OCI-M2 (cell line): ENCODE data around the gene ZNF232.
"Not testable (repeated sequence)": the region's sequence is repeated elsewhere in the genome, so short reads cannot be mapped to it uniquely, and the experiment has no call there.

ENCODE experiments used
- DNase-seq: peaks from one replicate; lab custom pipeline; 2025; ENCODE audit not compliant: unreplicated experiment; lab: John Stamatoyannopoulos, UW

ZNF232 gene

DNA sequence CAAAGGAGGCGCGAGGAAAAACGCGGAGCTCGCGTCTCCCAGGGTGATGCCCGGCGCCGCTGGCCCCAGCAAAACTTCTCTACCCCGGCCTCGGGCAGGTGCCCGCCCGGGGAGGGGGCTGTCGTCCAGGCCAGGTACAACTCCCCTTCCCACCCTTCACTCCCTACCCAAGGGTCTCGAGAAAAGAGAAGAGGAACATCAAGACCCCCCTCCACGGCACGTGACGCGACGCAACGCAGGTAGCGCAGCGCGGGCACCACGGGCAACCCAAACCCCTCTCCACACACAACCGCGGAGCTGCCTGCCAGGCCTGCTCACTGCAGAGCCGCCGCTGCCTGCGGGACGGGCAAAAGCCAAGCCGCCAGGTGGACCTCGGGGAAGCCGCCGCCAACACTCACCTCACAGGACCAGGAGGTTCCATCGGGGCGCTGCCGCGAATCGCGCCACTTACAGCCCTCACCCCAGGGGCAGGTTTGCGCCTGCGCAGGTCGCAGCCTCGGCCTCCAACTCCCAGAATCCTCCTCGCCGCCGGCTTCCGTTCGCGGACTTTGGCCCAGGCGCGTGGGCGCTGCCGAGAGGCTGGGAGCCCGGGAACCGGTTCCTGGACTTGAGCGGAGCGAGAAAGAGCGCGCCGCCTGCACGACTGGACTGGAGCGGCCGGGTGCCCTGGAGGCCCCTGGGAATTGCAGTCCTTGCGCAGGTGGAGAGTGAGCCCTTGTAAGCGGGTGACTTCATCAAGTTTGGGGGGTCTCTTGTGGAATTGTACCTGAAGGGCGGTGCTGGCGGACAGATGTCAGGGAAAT, at the start of gene ZNF232:
Gene ZNF232, minus strand, starts transcription at position 477 of the 803 bp plus-strand sequence. Its CDS starts 56 bp downstream, at position 421.
- DNase-seq: peak; percentile 58

DNA sequence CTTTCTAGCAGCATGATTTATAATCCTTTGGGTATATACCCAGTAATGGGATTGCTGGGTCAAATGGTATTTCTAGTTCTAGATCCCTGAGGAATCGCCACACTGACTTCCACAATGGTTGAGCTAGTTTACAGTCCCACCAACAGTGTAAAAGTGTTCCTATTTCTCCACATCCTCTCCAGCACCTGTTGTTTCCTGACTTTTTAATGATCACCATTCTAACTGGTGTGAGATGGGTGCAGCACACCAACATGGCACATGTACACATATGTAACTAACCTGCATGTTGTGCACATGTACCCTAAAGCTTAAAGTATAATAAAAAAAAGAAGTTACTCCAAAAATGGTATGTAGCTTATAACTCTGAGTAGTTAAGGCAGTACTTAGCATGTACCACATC, 49.0 kb upstream of the ZNF232 start:
- not testable (repeated sequence) for DNase-seq

DNA sequence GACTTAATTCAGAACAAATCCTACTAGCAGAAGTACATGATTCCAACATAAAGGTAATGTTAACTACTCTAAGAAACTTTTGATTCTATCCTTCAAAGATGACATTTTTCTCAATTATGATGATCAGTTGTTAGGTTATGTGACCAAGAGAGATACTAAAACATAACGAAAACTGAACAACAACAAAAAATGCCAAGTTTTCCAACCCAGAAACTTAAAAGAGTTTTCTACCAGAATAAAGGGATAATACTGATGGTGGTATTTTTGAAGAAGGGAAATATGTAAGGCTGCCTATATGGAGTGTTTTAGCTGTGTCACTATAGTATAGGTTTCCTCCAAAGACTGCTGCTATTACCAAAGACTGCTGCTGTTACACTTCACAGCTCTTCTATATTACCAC, 34.4 kb upstream of the ZNF232 start:
- DNase-seq: not testable (repeated sequence)

DNA sequence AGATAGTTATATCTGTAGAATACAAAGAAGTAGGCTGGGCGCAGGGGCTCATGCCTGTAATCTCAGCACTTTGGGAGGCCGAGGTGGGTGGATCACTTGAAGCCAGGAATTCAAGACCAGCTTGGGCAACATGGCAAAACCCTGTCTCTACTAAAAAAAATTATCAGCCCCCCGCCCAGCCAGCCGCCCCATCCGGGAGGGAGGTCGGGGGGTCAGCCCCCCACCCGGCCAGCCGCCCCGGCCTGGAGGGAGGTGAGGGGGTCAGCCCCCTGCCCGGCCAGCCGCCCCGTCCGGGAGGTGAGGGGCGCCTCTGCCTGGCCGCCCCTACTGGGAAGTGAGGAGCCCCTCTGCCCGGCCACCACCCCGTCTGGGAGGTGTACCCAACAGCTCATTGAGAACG, 31.2 kb upstream of the ZNF232 start:
- not testable (repeated sequence) for DNase-seq

DNA sequence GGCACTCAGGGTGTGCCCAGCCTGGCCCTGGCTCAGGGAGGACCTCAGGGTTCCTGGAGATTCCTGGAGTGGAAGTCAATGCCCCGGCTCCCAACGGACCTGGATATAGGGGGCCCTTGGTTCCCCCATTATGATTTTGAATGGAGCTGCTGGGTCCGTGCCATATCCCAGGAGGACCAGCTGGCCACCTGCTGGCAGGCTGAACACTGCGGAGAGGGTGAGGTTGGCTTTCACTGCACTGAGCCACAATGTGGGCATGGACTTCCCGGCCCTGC, 27.7 kb upstream of the ZNF232 start:
- DNase-seq: no peak

DNA sequence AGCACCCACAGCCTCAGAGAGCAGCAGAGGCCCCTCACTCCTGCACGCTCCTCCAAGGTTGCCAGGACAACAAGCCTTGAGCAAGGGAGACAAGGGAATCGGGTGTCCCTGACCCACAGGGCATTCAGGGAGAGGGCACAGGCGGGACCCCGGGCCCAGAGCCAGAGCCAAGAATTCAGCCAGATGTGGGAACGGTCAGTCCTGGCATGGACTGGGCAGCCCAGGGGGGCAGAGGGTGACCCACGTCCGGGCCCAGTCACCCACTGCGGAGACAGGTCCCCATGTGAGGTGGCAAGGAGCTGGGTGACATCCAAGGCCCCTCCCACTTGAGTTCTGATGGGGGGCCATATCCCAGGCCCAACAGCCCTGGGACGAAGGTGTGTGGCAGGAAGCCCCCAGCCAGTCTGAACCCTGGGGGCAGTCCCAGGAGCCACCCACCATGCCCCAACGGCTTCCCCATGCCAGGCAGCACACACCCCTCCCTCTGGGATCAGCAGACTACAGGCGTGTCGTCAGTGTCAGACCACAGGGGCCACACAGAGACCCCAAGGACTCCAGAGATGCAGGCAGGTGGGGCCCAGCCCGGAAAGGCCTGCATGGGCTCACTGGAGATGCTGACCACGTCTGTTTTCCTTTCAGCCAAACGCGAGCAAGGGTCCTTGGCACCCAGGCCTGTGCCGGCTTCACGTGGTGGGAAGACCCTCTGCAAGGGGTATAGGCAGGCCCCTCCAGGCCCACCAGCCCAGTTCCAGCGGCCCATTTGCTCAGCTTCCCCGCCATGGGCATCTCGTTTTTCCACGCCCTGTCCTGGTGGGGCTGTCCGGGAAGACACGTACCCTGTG, 27.2 kb upstream of the ZNF232 start:
- DNase-seq: no peak

DNA sequence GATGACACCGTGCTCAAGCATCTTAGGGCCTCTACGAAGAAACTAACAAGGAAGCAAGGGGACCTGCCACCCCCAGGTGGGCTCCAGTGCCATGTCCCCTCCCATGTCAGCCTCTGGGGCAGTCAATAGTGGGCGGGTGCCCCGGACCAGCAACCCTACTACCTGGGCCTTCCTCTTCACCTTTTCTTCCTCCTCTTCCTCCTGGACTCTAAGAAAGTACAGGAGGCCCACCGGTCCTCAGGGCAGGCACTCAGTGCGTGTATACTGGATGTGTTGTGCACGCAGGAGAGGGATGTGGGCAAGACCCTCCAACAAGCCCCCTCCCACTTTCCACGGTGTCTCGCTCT, 26.5 kb upstream of the ZNF232 start:
- not testable (repeated sequence) for DNase-seq

DNA sequence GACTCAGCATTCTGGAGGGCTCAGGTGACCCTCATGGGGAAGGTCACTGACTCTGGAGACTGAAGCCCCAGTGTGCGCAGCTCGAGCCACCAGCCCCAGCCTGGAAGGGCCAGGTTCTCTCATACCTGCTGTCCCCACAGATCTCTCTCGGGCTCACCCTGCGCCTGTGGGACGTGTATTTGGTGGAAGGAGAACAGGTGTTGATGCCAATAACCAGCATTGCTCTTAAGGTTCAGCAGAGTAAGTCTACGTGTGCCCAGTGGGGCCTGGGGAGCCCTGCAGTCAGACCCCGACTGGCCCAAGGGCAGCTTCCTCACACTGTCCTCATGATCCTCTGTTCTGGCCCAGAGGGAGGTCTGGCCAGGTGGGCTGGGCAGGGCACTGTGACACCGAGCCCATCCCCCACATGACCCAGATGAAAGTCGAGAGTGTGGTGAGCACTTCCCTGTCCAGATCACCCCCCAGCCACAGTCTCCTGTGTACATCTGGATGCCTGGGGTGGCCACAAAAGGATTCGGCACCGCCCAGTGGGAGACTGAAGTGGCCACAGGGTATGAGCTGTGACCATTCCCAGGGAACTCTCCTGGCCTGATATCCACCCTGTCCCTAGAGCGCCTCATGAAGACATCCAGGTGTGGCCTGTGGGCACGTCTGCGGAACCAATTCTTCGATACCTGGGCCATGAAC, 26.0 kb upstream of the ZNF232 start:
- DNase-seq: not testable (repeated sequence)

DNA sequence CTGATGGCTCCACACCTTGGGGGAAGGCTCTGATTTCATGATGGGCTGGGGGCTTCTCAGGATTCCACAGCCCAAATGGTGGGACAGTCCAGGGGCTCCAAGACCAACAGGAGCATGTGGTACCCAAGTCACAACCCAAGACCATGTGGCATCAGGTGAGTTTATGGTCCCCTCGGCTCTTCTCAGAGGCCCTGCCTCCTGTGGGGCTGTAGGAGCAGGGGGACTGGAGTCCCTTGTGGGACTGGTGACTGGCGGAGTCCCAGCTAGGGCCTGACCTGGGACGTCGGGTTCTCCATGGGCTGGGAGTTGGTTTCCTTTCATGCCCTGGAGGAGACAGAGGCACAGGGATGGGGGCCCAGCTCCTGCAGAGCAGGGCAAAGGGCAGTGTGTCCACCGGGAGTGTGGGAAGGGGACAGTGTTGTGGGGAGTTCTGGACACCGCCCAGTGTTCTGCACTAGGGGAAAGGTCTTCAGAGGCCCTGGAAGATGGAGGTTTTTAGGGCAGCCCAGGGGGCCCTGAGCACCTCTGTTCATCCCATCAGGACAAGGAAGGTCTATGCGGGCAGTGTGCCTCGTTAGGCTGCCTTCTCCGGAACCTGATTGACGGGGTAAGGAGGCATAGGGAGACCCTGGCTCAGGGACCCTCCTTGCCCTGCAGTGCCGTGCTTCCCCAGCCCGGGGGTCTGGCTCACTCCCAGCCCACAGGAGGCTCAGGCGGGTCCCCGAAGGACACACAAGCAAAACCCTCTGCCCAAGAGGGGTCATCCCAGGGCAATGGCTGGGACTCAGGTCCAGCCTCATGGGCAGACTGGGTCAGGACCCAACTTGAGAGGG, 25.1 kb upstream of the ZNF232 start:
- DNase-seq: not testable (repeated sequence)

DNA sequence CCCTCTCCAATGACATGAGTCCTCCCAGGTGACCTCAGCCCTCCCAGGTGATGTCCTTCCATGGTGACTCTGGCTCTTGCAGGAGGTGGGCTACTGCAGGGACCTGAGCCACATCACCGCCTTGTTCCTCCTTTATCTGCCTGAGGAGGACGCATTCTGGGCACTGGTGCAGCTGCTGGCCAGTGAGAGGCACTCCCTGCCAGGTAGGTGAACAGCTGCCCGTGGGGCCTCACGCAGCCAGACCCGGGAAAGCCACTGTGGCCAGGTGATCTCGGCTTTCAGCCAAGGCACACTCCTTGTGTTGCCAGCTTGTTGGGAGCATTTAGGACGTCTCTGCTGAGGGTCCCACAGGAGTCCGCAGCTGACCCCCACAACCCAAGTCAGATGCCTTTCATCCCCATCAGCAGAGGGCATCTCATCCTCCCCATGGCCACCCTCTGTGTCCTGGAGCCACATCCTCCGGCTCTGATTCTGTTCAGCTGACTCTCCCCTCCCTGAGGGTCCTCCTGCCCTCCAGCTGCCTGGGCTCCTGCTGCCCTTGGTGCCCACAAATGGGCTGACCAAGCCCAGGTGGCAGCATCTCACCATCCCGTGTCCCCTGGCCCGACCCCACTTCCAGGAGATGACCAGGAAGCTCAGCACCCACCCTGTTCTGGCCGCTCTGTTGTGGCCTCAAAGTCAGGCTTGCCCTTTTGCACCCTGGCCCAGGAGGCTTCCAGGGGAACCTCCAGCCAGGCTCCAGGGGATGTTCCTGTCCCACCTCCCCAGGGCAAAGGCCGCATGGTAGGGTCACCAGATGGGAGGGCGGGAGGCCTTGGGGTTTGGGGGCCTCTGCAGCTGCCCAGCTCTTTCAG, 24.3 kb upstream of the ZNF232 start:
- DNase-seq: no peak

DNA sequence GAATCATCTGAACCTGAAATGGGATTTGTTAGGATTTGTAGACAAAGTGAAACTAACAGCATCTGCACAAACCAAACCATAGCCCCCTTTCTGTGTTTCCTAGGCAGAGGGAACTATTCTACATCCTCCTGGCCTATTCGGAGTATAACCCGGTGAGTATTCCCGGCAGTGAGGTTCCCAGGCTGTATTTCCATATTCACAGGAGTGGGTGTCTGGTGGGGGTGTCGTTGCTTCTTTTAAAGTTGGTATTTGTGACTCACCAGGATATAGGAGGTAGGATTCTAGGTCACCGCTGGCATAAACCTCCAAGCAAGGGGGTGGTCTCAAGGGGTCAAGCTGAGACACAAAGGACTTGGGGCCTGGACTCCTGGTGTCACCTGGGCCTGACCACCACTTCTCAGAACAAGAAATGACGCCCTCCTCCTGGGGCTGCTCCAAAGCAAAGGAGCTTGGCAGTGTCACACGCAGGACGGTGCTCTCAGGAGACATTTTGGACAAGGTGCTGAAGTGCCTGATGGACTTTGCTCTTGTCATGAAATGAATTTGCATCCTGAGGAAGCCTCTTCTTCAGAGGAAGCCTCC, 23.5 kb upstream of the ZNF232 start:
- not testable (repeated sequence) for DNase-seq

DNA sequence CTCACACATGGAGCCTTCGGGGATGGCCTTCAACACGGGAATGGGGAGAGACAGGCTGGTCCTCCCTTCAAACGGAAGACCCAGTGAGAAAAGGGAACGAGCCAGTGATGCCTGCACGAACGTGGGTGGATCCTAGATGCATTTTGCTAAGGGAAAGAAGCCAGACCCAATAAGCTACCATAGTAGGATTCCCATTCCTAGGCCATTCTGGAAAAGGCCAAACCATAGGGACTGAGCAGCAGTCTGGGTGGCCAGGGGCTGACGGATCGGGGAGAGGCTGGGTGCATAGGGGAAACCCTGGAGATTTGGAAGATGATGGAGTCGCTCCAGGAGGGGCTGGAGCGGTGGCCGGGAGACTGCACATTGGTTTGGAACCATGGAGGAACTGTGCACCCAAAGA, 22.9 kb upstream of the ZNF232 start:
- DNase-seq: not testable (repeated sequence)

DNA sequence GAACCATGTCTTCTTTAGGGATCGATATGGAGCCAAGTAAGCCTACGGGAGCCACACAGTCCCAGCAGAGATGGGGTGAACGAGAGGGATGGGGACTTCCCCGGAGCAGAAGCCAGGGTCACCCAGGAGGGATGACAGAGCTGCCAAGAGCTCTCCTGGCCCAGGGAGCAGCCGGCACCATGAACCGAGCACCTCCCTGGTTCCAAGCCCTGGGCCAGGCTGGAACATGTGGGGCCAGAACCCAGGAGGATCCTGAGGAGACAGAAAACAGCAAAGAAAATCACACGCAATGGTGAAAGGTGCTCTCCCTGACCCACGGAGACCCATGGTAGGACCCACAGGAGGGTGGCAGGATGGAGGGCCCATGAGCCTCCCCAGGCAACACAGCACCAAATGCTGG, 22.3 kb upstream of the ZNF232 start:
- DNase-seq: not testable (repeated sequence)

DNA sequence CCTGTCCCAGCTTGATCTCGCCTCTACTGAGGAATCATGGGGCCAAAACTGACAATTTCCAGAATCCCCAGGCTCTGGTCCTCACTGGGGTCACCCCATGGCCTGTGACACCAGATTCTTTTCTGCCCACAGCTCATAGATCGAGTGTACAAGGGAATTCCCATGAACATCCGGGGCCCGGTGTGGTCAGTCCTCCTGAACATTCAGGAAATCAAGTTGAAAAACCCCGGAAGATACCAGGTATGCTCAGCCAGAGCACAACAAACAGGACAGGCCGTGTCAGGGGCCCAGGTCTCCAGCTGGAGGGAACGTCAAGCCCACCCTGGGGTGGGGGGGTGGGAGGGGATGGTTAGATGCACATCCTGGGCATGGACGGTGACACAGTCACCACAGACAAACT, 21.6 kb upstream of the ZNF232 start:
- DNase-seq: no peak

DNA sequence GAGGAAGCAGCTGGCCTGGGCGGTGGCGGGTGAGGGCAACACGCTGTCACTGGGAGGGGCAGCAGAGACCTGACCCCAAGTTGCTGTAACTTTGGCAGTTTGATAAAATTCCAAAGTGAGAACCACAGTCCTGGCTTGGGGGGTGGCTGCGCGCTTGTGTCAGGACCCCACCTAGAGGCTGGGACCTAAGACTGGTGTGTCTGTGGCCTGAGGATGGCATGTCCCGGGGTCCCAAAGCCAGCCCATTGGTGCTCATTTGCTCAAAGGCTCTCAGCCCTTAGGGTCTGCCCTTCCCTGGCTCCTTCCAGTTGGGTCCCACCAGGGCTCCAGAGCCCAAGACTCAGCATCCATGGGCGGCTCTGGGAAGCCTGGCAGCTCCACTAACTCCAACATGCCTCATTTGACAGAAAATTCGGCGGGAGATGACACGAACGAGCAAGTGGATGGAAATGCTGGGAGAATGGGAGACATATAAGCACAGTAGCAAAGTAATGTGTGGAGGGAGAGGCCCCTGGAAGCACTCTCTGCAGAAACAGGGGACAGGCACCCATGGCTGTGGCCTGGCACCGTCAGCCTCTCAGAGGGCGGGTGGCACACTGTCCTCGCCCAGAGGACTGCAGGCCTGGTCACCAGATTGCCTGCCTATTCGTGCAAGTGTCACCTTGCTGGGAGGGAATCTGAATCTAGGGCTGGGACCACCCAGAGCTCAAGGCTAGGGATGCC, 21.0 kb upstream of the ZNF232 start:
- not testable (repeated sequence) for DNase-seq

DNA sequence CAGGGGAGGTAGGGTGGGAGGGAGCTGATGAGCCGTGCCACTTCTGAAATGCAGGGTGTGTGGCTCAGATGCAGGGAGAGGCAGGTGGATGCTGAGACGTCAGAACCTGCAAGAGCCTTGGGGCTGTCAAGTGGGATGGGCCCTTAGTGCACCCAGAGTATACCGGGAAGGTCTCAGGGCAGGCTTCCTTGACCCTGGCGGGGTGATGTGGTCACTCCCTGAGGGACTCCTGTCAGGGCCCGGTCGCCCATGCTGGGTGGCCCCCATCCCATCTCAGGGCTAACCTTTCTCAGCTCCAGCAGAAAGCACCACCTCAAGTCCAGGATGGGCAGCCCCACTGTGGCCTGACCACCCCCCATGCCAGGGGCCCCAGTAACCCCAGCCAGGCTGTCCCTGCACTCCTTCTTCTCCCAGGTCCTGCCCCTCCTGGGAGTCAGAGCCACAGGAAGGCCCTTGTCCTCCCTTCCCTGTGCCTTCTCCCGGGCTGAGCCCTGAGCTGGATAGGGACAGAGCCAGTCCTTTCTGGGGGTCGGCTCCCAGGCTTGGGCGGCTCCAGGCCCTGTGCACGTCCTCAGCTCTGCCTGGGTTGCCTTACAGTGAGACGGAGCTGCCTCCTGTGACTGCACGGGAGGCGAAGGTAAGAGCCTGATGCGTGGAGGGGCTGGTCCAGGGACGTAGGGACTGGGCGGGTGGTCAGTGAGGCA, 20.3 kb upstream of the ZNF232 start:
- not testable (repeated sequence) for DNase-seq

DNA sequence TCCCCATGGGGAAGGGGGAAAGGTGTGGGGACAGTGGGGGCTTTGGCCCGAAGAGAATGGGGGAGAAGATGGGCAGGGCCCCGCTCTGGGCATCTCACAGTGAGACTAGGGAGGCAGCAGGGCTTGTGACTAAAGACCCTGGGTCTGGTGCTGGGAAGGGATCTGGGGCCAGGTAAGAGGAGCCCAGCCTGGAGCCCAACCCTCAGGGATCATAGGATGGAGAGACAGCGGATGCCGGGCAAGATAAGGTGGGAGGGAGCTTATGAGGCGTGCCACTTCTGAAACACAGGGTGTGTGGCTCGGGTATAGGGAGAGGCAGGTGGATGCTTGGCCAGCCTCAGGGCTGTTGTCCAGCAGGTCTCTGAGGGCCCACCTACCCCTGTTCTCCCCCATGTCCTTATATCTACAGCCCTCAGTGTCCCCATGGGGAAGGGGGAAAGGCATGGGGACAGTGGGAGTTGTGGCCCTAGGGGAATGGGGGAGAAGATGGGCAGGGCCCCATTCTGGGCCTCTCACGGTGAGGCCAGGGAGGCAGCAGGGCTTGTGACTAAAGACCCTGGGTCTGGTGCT, 19.6 kb upstream of the ZNF232 start:
- no peak for DNase-seq

DNA sequence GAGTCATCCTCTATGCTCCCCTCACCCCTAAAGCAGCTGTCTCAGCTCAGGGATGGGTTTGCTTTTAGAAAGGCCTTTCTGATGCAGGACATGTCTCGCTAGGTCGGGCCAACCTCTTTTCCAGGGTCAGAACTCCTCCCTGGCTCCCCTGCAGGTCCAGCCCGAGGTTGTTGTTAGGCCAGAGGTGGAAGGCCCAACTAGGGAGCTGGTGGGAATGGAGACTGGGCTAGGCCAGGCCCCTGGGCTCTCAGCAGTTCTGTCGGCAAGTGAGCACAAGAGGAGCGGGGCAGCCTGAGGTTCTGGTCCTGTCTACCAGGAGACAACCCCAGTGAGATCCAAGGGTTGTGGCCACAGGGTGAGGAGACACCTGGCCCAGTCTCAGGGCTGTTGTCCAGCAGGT, 19.0 kb upstream of the ZNF232 start:
- DNase-seq: not testable (repeated sequence)
